Measurements from ENCODE around the gene TSC22D2.

- TF ChIP-seq CTCF (IDR thresholded peaks at IDR 0.05; ENCODE audit: low read depth, low read length) (no peak), EZH2phosphoT487 (IDR thresholded peaks at IDR 0.05; ENCODE audit: low read depth) (no peak)
Measured at GRCh38 chr3:150464684-150465083, 56.6 kb downstream of the TSC22D2 start.

All from OCI-LY3 (cell line).